Epithelial cell of esophagus (primary cell): ENCODE data around the gene BICDL2.

Source experiments
- DNase-seq: peaks from one replicate; pipeline ENCODE4 v3.0.0; 2010; ENCODE audit warnings: low read depth
- H3K4me3 ChIP-seq: 2 replicates; pipeline ENCODE4 v1.5.1; 2011; ENCODE audit warnings: mild to moderate bottlenecking, low read length, control low read depth
- TF ChIP-seq, protein P1 (sequence below): IDR thresholded peaks from 2 replicates; pipeline ENCODE4 v1.5.1; 2011; ENCODE audit warnings: low read depth, mild to moderate bottlenecking, low read length, control low read depth, inconsistent platforms; ENCODE audit not compliant: insufficient read depth; ENCODE audit errors: missing control alignments

The BICDL2 gene

GRCh38 chr16:3015865-3016521 is 20.8 kb downstream of the BICDL2 start:
- no peak for DNase-seq
- TF ChIP-seq, protein P1, sequence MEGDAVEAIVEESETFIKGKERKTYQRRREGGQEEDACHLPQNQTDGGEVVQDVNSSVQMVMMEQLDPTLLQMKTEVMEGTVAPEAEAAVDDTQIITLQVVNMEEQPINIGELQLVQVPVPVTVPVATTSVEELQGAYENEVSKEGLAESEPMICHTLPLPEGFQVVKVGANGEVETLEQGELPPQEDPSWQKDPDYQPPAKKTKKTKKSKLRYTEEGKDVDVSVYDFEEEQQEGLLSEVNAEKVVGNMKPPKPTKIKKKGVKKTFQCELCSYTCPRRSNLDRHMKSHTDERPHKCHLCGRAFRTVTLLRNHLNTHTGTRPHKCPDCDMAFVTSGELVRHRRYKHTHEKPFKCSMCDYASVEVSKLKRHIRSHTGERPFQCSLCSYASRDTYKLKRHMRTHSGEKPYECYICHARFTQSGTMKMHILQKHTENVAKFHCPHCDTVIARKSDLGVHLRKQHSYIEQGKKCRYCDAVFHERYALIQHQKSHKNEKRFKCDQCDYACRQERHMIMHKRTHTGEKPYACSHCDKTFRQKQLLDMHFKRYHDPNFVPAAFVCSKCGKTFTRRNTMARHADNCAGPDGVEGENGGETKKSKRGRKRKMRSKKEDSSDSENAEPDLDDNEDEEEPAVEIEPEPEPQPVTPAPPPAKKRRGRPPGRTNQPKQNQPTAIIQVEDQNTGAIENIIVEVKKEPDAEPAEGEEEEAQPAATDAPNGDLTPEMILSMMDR: no peak

DNA sequence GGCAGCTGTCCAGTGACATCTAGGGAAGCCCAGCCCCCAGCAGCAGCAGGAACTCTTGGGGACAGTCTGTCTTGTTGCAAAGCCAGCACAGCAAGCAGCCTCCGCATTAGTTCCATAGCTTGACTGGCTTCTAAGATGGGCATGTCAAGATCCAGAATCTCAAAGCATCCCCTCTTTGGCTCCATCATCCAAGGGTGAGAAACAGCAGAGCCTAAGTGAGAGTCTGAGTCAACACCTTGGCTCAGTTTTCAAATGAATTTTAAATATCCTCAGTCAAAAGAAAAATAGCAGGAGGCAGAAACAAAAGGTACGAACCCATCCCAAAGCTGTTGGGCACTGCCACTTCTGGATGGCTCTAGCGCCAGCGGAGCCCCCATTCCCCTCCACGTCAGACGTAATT is 21.8 kb downstream of the BICDL2 start:
- TF ChIP-seq, protein P1: no peak
- no peak for DNase-seq
- no peak overlapping the region for H3K4me3 ChIP-seq

More at GRCh38 chr16:3015865-3016521, 20.8 kb downstream of the BICDL2 start:
- no peak overlapping the region for H3K4me3 ChIP-seq

- DNase-seq: no peak
- H3K4me3 ChIP-seq: no peak overlapping the region
- TF ChIP-seq, protein P1: no peak
Observed at GRCh38 chr16:3013998-3014690, 22.6 kb downstream of the BICDL2 start.

DNA sequence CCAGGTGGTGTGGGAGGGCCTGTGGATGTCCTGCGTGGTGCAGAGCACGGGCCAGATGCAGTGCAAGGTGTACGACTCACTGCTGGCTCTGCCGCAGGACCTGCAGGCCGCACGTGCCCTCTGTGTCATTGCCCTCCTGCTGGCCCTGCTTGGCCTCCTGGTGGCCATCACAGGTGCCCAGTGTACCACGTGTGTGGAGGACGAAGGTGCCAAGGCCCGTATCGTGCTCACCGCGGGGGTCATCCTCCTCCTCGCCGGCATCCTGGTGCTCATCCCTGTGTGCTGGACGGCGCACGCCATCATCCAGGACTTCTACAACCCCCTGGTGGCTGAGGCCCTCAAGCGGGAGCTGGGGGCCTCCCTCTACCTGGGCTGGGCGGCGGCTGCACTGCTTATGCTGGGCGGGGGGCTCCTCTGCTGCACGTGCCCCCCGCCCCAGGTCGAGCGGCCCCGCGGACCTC is 23.2 kb downstream of the BICDL2 start:
- DNase-seq: no peak
- TF ChIP-seq, protein P1: no peak
- H3K4me3 ChIP-seq: no peak overlapping the region

- no peak within 1 kb of the TSS for H3K4me3 ChIP-seq
- TF ChIP-seq, protein P1: no peak
- DNase-seq: no peak
Observed at GRCh38 chr16:3012828-3013420, 23.8 kb downstream of the BICDL2 start, which contains the start of gene CLDN9. TSS of gene CLDN9 (plus strand) at chr16:3012923. CDS start at chr16:3013363, 440 bp downstream.

GRCh38 chr16:3012246-3012645 is 24.5 kb downstream of the BICDL2 start:
- no peak overlapping the region for H3K4me3 ChIP-seq
- DNase-seq: no peak
- TF ChIP-seq, protein P1: no peak
